Measurements from ENCODE around the gene CCDC71. TPM values are rescaled to one million over a fixed set of nuclear protein-coding genes. Genes with fewer than 3 reads are reported as not detected.

Gene CCDC71
- total and polyA plus RNA-seq, 2 donors (not counting 1 experiment from before 2014, with no cell fraction given): 15.6 to 30.0 TPM

- Mint-ChIP-seq H3K9me3 (ENCODE audit: insufficient read depth) (no peaks in the 10 kb centered on the region), H3K4me1 (no peaks in the 10 kb centered on the region), H3K4me3 (no peak overlapping the region), H3K27ac (no peak overlapping the region), H3K27me3 (peaks cover 14% of the 10 kb centered on the region)
- H3K4me2 ChIP-seq (replicated peaks; ENCODE audit: low read depth, low read length, poor library complexity, severe bottlenecking): no peak overlapping the region
- ChIA-PET POLR2A (no interaction called here), CTCF (no interaction called here)
- TF ChIP-seq CTCF (IDR thresholded peaks at IDR 0.05) (no peak), EZH2 (IDR thresholded peaks at IDR 0.05; ENCODE audit: borderline replicate concordance, insufficient read depth, low read depth, low read length, poor library complexity, severe bottlenecking) (no peak)
- ATAC-seq (ENCODE audit: low read depth) (no peak), DNase-seq (no peak)
- no peaks in the 10 kb centered on the region for H4K20me1 ChIP-seq (ENCODE audit: control insufficient read depth, insufficient read depth, low read length, poor library complexity, severe bottlenecking)
- intact Hi-C loops (cut with micrococcal nuclease): no loop called here
- no peak overlapping the region for H3K4me3 ChIP-seq (ENCODE audit: control extremely low read depth in 1 of 5, extremely low read depth in 1 of 5, insufficient read depth in 1 of 5, low read depth in 2 of 5, low read length in 4 of 5)
- no peak overlapping the region for H3K9ac ChIP-seq (ENCODE audit: low read length)
- H3K36me3 ChIP-seq (replicated peaks in 1 of 2; ENCODE audit: control extremely low read depth in 1 of 2, control insufficient read depth in 1 of 2, extremely low read depth in 1 of 2, insufficient read depth in 2 of 2, low read length in 1 of 2): no peaks in the 10 kb centered on the region
- no peak overlapping the region for H2AFZ ChIP-seq (ENCODE audit: insufficient read depth, low read depth, low read length, poor library complexity, severe bottlenecking)
- no peaks in the 10 kb centered on the region for H3K4me1 ChIP-seq (ENCODE audit: control insufficient read depth in 2 of 2, insufficient read depth in 2 of 2, low read length in 2 of 2)
- peaks cover 0 to 4% (median 0%) of the 10 kb centered on the region in 4 experiments for H3K27me3 ChIP-seq (replicated peaks in 1 of 4; ENCODE audit: control extremely low read depth in 1 of 4, control insufficient read depth in 3 of 4, insufficient read depth in 4 of 4, low read length in 3 of 4)
- H3K9me3 ChIP-seq (ENCODE audit: control extremely low read depth in 1 of 3, control insufficient read depth in 2 of 3, insufficient read depth in 1 of 3, low read length in 2 of 3): no peaks in the 10 kb centered on the region
- H3K79me2 ChIP-seq (ENCODE audit: control insufficient read depth, insufficient read depth, low read length): no peaks in the 10 kb centered on the region
- no peak overlapping the region for H3K27ac ChIP-seq (ENCODE audit: low read length in 2 of 2)
- WGBS (ENCODE audit: insufficient coverage): no CpG with 5 or more reads among the region's 1 CpG
These were observed 25.6 kb upstream of the CCDC71 start for GRCh38 chr3:49191741-49192140.

DNA sequence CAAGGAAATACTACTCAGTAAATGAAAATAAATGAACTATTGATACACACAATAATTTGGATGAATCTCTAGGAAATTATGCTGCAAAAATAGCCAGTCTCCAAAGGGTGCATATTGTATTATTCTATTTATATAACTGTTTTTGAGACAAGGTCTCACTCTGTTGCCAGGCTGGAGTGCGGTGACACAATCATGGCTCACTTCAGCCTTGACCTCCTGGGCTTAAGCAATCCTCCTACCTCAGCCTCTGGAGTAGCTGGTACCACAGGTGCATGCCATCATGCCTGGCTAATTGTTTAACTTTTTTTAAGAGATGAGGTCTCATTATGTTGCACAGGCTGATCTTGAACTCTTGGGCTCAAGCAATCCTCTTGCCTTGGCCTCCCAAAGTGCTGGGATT, 17.7 kb upstream of the CCDC71 start:
- Histone ChIP-seq H3K27ac (ENCODE audit: low read length in 2 of 2) (no peak overlapping the region), H3K4me2 (replicated peaks; ENCODE audit: low read depth, low read length, poor library complexity, severe bottlenecking) (no peak overlapping the region), H3K79me2 (ENCODE audit: control insufficient read depth, insufficient read depth, low read length) (no peaks in the 10 kb centered on the region), H3K4me1 (ENCODE audit: control insufficient read depth in 2 of 2, insufficient read depth in 2 of 2, low read length in 2 of 2) (no peaks in the 10 kb centered on the region), H3K9ac (ENCODE audit: low read length) (no peak overlapping the region), H3K36me3 (replicated peaks in 1 of 2; ENCODE audit: control extremely low read depth in 1 of 2, control insufficient read depth in 1 of 2, extremely low read depth in 1 of 2, insufficient read depth in 2 of 2, low read length in 1 of 2) (no peaks in the 10 kb centered on the region), H3K4me3 (ENCODE audit: control extremely low read depth in 1 of 5, extremely low read depth in 1 of 5, insufficient read depth in 1 of 5, low read depth in 2 of 5, low read length in 4 of 5) (no peak overlapping the region), H3K9me3 (ENCODE audit: control extremely low read depth in 1 of 3, control insufficient read depth in 2 of 3, insufficient read depth in 1 of 3, low read length in 2 of 3) (no peaks in the 10 kb centered on the region), H2AFZ (ENCODE audit: insufficient read depth, low read depth, low read length, poor library complexity, severe bottlenecking) (no peak overlapping the region), H4K20me1 (ENCODE audit: control insufficient read depth, insufficient read depth, low read length, poor library complexity, severe bottlenecking) (no peaks in the 10 kb centered on the region), H3K27me3 (replicated peaks in 1 of 4; ENCODE audit: control extremely low read depth in 1 of 4, control insufficient read depth in 3 of 4, insufficient read depth in 4 of 4, low read length in 3 of 4) (peaks cover 0 to 7% (median 0%) of the 10 kb centered on the region in 4 experiments)
- 100% methylated on average over 1 of the region's 1 CpG for WGBS (ENCODE audit: insufficient coverage)
- no peak overlapping the region for H3K4me3 Mint-ChIP-seq
- DNase-seq (no peak), ATAC-seq (ENCODE audit: low read depth) (no peak)
- no peaks in the 10 kb centered on the region for H3K4me1 Mint-ChIP-seq
- H3K27ac Mint-ChIP-seq: no peak overlapping the region
- H3K9me3 Mint-ChIP-seq (ENCODE audit: insufficient read depth): no peaks in the 10 kb centered on the region
- POLR2A ChIA-PET: no interaction called here
- CTCF ChIA-PET: interaction anchor here (0.6 kb wide), 1 partner anchor 218 kb away, joined by 7 read pairs; no protein-coding TSS in a partner anchor
- TF ChIP-seq EZH2 (IDR thresholded peaks at IDR 0.05; ENCODE audit: borderline replicate concordance, insufficient read depth, low read depth, low read length, poor library complexity, severe bottlenecking) (no peak), CTCF (IDR thresholded peaks at IDR 0.05) (no peak)
- intact Hi-C loops (cut with micrococcal nuclease): no loop called here
- peaks cover 22% of the 10 kb centered on the region for H3K27me3 Mint-ChIP-seq

All from B cell (primary cell).